OCI-LY7 (cell line): ENCODE measurements around the gene HINT3.

ENCODE experiments used
- EZH2phosphoT487 ChIP-seq: fragments of 200-600 bp; sonication (generic); IDR thresholded peaks from 2 replicates; pipeline ENCODE4 v1.6.1; 2018; ENCODE audit warnings: low read depth, borderline replicate concordance, mild to moderate bottlenecking, mixed run types, antibody characterized with exemption, low read length, moderate library complexity, mixed read lengths
- TF ChIP-seq, protein P1 (sequence below): fragments of 200-600 bp; sonication (generic); conservative IDR thresholded peaks from 2 replicates; pipeline ENCODE4 v1.5.1; 2014; ENCODE audit warnings: mild to moderate bottlenecking, antibody characterized with exemption, low read length, moderate library complexity, mixed read lengths

GRCh38 chr6:125913864-125914351 is 42.7 kb upstream of the HINT3 start:
- TF ChIP-seq, protein P1, sequence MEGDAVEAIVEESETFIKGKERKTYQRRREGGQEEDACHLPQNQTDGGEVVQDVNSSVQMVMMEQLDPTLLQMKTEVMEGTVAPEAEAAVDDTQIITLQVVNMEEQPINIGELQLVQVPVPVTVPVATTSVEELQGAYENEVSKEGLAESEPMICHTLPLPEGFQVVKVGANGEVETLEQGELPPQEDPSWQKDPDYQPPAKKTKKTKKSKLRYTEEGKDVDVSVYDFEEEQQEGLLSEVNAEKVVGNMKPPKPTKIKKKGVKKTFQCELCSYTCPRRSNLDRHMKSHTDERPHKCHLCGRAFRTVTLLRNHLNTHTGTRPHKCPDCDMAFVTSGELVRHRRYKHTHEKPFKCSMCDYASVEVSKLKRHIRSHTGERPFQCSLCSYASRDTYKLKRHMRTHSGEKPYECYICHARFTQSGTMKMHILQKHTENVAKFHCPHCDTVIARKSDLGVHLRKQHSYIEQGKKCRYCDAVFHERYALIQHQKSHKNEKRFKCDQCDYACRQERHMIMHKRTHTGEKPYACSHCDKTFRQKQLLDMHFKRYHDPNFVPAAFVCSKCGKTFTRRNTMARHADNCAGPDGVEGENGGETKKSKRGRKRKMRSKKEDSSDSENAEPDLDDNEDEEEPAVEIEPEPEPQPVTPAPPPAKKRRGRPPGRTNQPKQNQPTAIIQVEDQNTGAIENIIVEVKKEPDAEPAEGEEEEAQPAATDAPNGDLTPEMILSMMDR, result no peak
- TF ChIP-seq EZH2phosphoT487, result no peak
